Vagina (tissue), 2 donors: ENCODE results near the gene TRNAU1AP.

Experiments used
- CTCF ChIP-seq, 3 experiments: fragments of 450-650 bp in 2 of 3; fragments of 200-600 bp in 1 of 3; sonication (generic) in 1 of 3; IDR thresholded peaks; one replicate each; pipeline ENCODE4 v1.5.1; 2017 to 2019; ENCODE audit warnings: antibody characterized with exemption in 3 of 3, mild to moderate bottlenecking in 2 of 3, moderate library complexity in 2 of 3
- POLR2A ChIP-seq, 2 donors: fragments of 450-650 bp; IDR thresholded peaks; one replicate each; pipeline ENCODE4 v1.6.1; 2017; ENCODE audit warnings: antibody characterized with exemption in 2 of 2, mild to moderate bottlenecking in 2 of 2, moderate library complexity in 2 of 2
- POLR2AphosphoS5 ChIP-seq, 2 donors: sonication (generic); formaldehyde crosslinking; IDR thresholded peaks; one replicate each; pipeline ENCODE4 v1.9.0; 2017; ENCODE audit warnings: antibody characterized with exemption in 2 of 2, mild to moderate bottlenecking in 2 of 2, low read depth in 1 of 2; ENCODE audit not compliant: insufficient read depth in 1 of 2

GRCh38 chr1:28526886-28527285 lies 26.0 kb upstream of the TRNAU1AP start:
- TF ChIP-seq CTCF (IDR thresholded peaks at IDR 0.05), result no peak
- TF ChIP-seq POLR2A (IDR thresholded peaks at IDR 0.05), result no peak
- TF ChIP-seq POLR2AphosphoS5 (IDR thresholded peaks at IDR 0.05; ENCODE audit: insufficient read depth in 1 of 2, low read depth in 1 of 2), result no peak
